ENCODE measurements around the gene APOB. TPM values are rescaled to one million over a fixed set of nuclear protein-coding genes. Genes with fewer than 3 reads are reported as not detected.

APOB gene
- total RNA-seq, 4 donors from 2014 or later, result 14.0 to 2,659 (median 1,284) TPM

- no peaks in the 10 kb centered on the region for H3K9me3 ChIP-seq
- H3K27me3 ChIP-seq, result no peaks in the 10 kb centered on the region
- no peaks in the 10 kb centered on the region for H3K4me1 ChIP-seq
- TF ChIP-seq POLR2A (IDR thresholded peaks at IDR 0.05), result no peak
- TF ChIP-seq CTCF (IDR thresholded peaks at IDR 0.05), result no peak
- no peak overlapping the region for H3K4me3 ChIP-seq
- DNase-seq, result no peak
- H3K27ac ChIP-seq, result no peak overlapping the region
- no peaks in the 10 kb centered on the region for H3K36me3 ChIP-seq
Measured at GRCh38 chr2:20988905-20989304, 55.0 kb downstream of the APOB start.

- Histone ChIP-seq H3K27me3 (no peaks in the 10 kb centered on the region), H3K4me3 (no peak overlapping the region), H3K9me3 (no peaks in the 10 kb centered on the region), H3K27ac (no peak overlapping the region), H3K4me1 (no peaks in the 10 kb centered on the region), H3K36me3 (no peaks in the 10 kb centered on the region)
- DNase-seq, result no peak
- TF ChIP-seq POLR2A (IDR thresholded peaks at IDR 0.05), result no peak
- TF ChIP-seq CTCF (IDR thresholded peaks at IDR 0.05), result no peak
Measured at GRCh38 chr2:20986024-20986939, 57.6 kb downstream of the APOB start.

GRCh38 chr2:20985062-20985461, 58.8 kb downstream of the APOB start:
- no peak for DNase-seq
- Histone ChIP-seq H3K4me3 (no peak overlapping the region), H3K36me3 (no peaks in the 10 kb centered on the region), H3K4me1 (no peaks in the 10 kb centered on the region), H3K9me3 (no peaks in the 10 kb centered on the region), H3K27me3 (no peaks in the 10 kb centered on the region), H3K27ac (no peak overlapping the region)
- TF ChIP-seq POLR2A (IDR thresholded peaks at IDR 0.05) (no peak), CTCF (IDR thresholded peaks at IDR 0.05) (no peak)

GRCh38 chr2:20984408-20984807, 59.5 kb downstream of the APOB start:
- H3K27me3 ChIP-seq, result no peaks in the 10 kb centered on the region
- DNase-seq, result no peak
- H3K9me3 ChIP-seq, result no peaks in the 10 kb centered on the region
- no peaks in the 10 kb centered on the region for H3K36me3 ChIP-seq
- H3K27ac ChIP-seq, result no peak overlapping the region
- no peak for TF ChIP-seq CTCF (IDR thresholded peaks at IDR 0.05)
- no peak for TF ChIP-seq POLR2A (IDR thresholded peaks at IDR 0.05)
- H3K4me3 ChIP-seq, result no peak overlapping the region
- H3K4me1 ChIP-seq, result no peaks in the 10 kb centered on the region

GRCh38 chr2:20983844-20984243, 60.0 kb downstream of the APOB start:
- Histone ChIP-seq H3K4me1 (no peaks in the 10 kb centered on the region), H3K36me3 (no peaks in the 10 kb centered on the region), H3K9me3 (no peaks in the 10 kb centered on the region), H3K27me3 (no peaks in the 10 kb centered on the region), H3K4me3 (no peak overlapping the region), H3K27ac (no peak overlapping the region)
- DNase-seq, result no peak
- TF ChIP-seq POLR2A (IDR thresholded peaks at IDR 0.05) (no peak), CTCF (IDR thresholded peaks at IDR 0.05) (no peak)

Measured in Peyer's patch (tissue), 4 donors.